MM.1S (cell line): Measurements from ENCODE around the gene FAM227B.
A peak's percentile ranks its signal among the peaks of the same experiment; 100 is the strongest.

ENCODE experiments used
- DNase-seq: peaks from one replicate; pipeline ENCODE4 v3.0.0-alpha.2; 2015
- H2AFZ ChIP-seq: fragments of 300-600 bp; sonication (generic); 2 replicates; pipeline ENCODE4 v1.6.0; 2016; ENCODE audit warnings: antibody characterized with exemption, low read length
- H3F3A ChIP-seq: fragments of 300-600 bp; sonication (generic); 2 replicates; pipeline ENCODE4 v1.6.1; 2016; ENCODE audit warnings: mild to moderate bottlenecking, antibody characterized with exemption, low read length, moderate library complexity, mixed read lengths; ENCODE audit not compliant: insufficient read depth
- H3K27ac ChIP-seq: fragments of 300-600 bp; sonication (generic); 2 replicates; pipeline ENCODE4 v1.5.1; 2016; ENCODE audit warnings: mild to moderate bottlenecking, low read length
- H3K27me3 ChIP-seq: fragments of 300-600 bp; sonication (generic); replicated peaks from 2 replicates; pipeline ENCODE4 v1.6.0; 2016; ENCODE audit warnings: low read length; ENCODE audit not compliant: insufficient read depth
- H3K36me3 ChIP-seq: fragments of 300-600 bp; sonication (generic); replicated peaks from 2 replicates; pipeline ENCODE4 v1.6.1; 2016; ENCODE audit warnings: mild to moderate bottlenecking, low read length, mixed read lengths; ENCODE audit not compliant: insufficient read depth
- H3K4me1 ChIP-seq: fragments of 300-600 bp; sonication (generic); 2 replicates; pipeline ENCODE4 v1.6.1; 2016; ENCODE audit warnings: low read length, mixed read lengths
- H3K4me2 ChIP-seq: fragments of 300-600 bp; sonication (generic); 2 replicates; pipeline ENCODE4 v1.6.0; 2016; ENCODE audit warnings: low read depth, low read length
- H3K4me3 ChIP-seq: fragments of 300-600 bp; sonication (generic); 2 replicates; pipeline ENCODE4 v1.5.1; 2016; ENCODE audit warnings: low read length, mixed read lengths
- H3K79me2 ChIP-seq: fragments of 300-600 bp; sonication (generic); 2 replicates; pipeline ENCODE4 v1.6.1; 2016; ENCODE audit warnings: mixed run types, low read length, mixed read lengths
- H3K9ac ChIP-seq: fragments of 300-600 bp; sonication (generic); 2 replicates; pipeline ENCODE4 v1.6.1; 2016; ENCODE audit warnings: low read length, mixed read lengths
- H3K9me2 ChIP-seq: fragments of 300-600 bp; sonication (generic); replicated peaks from 2 replicates; pipeline ENCODE4 v1.6.1; 2016; ENCODE audit warnings: mild to moderate bottlenecking, low read length, mixed read lengths; ENCODE audit not compliant: insufficient read depth
- H3K9me3 ChIP-seq: fragments of 300-600 bp; sonication (generic); replicated peaks from 2 replicates; pipeline ENCODE4 v1.6.1; 2016; ENCODE audit warnings: mild to moderate bottlenecking, low read length, mixed read lengths; ENCODE audit not compliant: insufficient read depth
- H4K20me1 ChIP-seq: fragments of 300-600 bp; sonication (generic); 2 replicates; pipeline ENCODE4 v1.6.1; 2016; ENCODE audit warnings: mild to moderate bottlenecking, low read length, moderate library complexity, mixed read lengths; ENCODE audit not compliant: insufficient read depth
- EZH2 ChIP-seq: fragments of 300-600 bp; sonication (generic); optimal IDR thresholded peaks from 2 replicates; pipeline ENCODE3; 2017; ENCODE audit warnings: low read depth, mild to moderate bottlenecking, antibody characterized with exemption, low read length, mixed read lengths
- EZH2phosphoT487 ChIP-seq: fragments of 300-600 bp; sonication (generic); IDR thresholded peaks from 2 replicates; pipeline ENCODE4 v1.6.1; 2018; ENCODE audit warnings: antibody characterized with exemption, low read length
- TF ChIP-seq, protein P1 (sequence below): fragments of 300-600 bp; sonication (generic); IDR thresholded peaks from 2 replicates; pipeline ENCODE4 v1.5.1; 2016; ENCODE audit warnings: antibody characterized with exemption, low read length, mixed read lengths

FAM227B gene

DNA sequence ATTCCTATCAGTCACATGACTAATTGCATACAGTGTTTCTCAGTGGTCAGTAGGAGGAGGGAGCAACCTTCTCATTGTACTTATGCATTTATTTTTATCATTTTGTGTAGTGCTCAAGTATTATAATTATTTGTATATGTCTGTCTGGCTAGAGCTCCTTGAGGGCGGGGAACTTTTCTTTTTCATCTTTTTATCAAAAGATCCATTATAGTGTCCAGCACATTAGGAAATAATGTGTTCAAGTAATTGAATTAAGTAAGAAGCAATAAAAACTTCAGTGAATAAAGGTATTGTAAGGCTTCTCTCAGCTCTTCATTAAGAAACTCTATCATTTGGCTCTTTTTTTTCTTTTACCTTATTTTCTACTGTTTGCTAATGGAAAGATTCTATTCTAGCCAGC lies 178.8 kb downstream of the FAM227B start:
- Histone ChIP-seq H3F3A (0 out of 2 replicates have a peak, but pooled peaks cover 4% of the 10 kb centered on the region), H3K27me3 (no peaks in the 10 kb centered on the region), H2AFZ (no peak overlapping the region), H3K4me3 (no peak overlapping the region), H3K9me2 (no peaks in the 10 kb centered on the region), H3K9ac (no peak overlapping the region), H4K20me1 (no peaks in the 10 kb centered on the region), H3K79me2 (no peaks in the 10 kb centered on the region), H3K4me2 (no peak overlapping the region), H3K4me1 (peaks cover 36% of the 10 kb centered on the region), H3K36me3 (no peaks in the 10 kb centered on the region), H3K9me3 (no peaks in the 10 kb centered on the region), H3K27ac (no peak overlapping the region)
- no peak for DNase-seq
- TF ChIP-seq, protein P1, sequence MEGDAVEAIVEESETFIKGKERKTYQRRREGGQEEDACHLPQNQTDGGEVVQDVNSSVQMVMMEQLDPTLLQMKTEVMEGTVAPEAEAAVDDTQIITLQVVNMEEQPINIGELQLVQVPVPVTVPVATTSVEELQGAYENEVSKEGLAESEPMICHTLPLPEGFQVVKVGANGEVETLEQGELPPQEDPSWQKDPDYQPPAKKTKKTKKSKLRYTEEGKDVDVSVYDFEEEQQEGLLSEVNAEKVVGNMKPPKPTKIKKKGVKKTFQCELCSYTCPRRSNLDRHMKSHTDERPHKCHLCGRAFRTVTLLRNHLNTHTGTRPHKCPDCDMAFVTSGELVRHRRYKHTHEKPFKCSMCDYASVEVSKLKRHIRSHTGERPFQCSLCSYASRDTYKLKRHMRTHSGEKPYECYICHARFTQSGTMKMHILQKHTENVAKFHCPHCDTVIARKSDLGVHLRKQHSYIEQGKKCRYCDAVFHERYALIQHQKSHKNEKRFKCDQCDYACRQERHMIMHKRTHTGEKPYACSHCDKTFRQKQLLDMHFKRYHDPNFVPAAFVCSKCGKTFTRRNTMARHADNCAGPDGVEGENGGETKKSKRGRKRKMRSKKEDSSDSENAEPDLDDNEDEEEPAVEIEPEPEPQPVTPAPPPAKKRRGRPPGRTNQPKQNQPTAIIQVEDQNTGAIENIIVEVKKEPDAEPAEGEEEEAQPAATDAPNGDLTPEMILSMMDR: no peak
- no peak for TF ChIP-seq EZH2phosphoT487
- no peak for TF ChIP-seq EZH2

- Histone ChIP-seq H3K9me3 (no peaks in the 10 kb centered on the region), H4K20me1 (no peaks in the 10 kb centered on the region), H3K36me3 (no peaks in the 10 kb centered on the region), H3K79me2 (no peaks in the 10 kb centered on the region), H3K27ac (no peak overlapping the region), H3K9me2 (no peaks in the 10 kb centered on the region), H3K4me3 (no peak overlapping the region), H3K9ac (no peak overlapping the region), H3K27me3 (no peaks in the 10 kb centered on the region), H3F3A (0 out of 2 replicates have a peak, but pooled peaks cover 4% of the 10 kb centered on the region), H2AFZ (no peak overlapping the region), H3K4me2 (no peak overlapping the region), H3K4me1 (peaks cover 36% of the 10 kb centered on the region)
- DNase-seq: no peak
- TF ChIP-seq EZH2: no peak
- no peak for TF ChIP-seq EZH2phosphoT487
- TF ChIP-seq, protein P1: no peak
These were observed 179.3 kb downstream of the FAM227B start for GRCh38 chr15:49441356-49441755.

DNA sequence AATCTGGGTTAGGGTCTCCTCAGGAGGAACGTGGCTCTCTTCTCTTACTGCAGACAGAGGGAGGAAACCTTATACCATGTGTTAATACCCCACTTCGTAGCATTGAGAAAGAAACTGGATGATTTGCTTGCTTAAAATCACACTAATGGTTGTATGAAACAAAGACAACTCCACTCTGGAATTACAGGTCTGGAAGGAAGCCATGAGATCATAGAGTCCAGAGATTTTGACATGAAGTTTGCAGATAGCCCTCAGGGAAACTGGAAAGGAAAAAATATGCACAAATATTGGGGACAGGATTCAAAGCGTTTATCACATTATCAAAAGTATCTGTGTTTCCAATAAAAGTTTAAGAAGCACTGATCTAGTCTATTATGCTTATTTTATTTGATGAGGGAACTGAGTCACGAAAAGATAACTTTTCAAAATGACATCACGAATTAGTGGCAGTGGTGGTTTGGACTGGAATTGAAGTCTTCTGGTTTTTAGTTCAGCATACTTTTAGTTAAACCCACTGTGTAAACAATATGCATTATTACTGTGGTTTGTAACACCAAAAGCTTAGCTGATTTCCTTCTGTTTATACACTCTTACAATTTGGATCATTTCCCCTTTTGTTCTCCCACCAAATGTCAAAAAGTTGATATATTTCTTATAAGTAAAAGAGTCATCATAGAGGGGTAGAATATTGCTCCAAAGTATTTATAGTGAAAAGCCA lies 180.8 kb downstream of the FAM227B start:
- H4K20me1 ChIP-seq: no peaks in the 10 kb centered on the region
- H3K27ac ChIP-seq: no peak overlapping the region
- no peaks in the 10 kb centered on the region for H3K79me2 ChIP-seq
- peaks cover 36% of the 10 kb centered on the region for H3K4me1 ChIP-seq
- no peaks in the 10 kb centered on the region for H3K36me3 ChIP-seq
- TF ChIP-seq, protein P1: no peak
- TF ChIP-seq EZH2phosphoT487 (no peak), EZH2 (no peak)
- 0 out of 2 replicates have a peak, but pooled peaks cover 4% of the 10 kb centered on the region for H3F3A ChIP-seq
- DNase-seq: no peak
- H3K4me2 ChIP-seq: no peak overlapping the region
- no peaks in the 10 kb centered on the region for H3K9me2 ChIP-seq
- no peak overlapping the region for H3K9ac ChIP-seq
- peak overlapping the region; percentile 83 for H2AFZ ChIP-seq
- H3K9me3 ChIP-seq: no peaks in the 10 kb centered on the region
- H3K4me3 ChIP-seq: no peak overlapping the region
- no peaks in the 10 kb centered on the region for H3K27me3 ChIP-seq
